CD14-positive monocyte (primary cell): ENCODE measurements around the gene ITGB8. TPM values are rescaled to one million over a fixed set of nuclear protein-coding genes. Genes with fewer than 3 reads are reported as not detected.

Experiments
- DNase-seq, 3 donors: peaks; one replicate each; pipeline ENCODE4 v3.0.0-alpha.2; 2011 to 2022
- H2AFZ ChIP-seq: 2 replicates; pipeline ENCODE4 v1.6.0; 2012; ENCODE audit warnings: mild to moderate bottlenecking, low read depth, low read length, inconsistent platforms; ENCODE audit not compliant: insufficient read depth, poor library complexity, severe bottlenecking
- H3K27ac ChIP-seq, 2 donors: 1 replicate in 1 of 2; 2 replicates in 1 of 2; pipeline ENCODE4 v1.5.1; 2012 to 2013; ENCODE audit warnings: low read length in 2 of 2, control low read depth in 1 of 2, inconsistent platforms in 1 of 2, low read depth in 1 of 2, mild to moderate bottlenecking in 1 of 2
- H3K27me3 ChIP-seq, 2 donors: one replicate each; pipeline versions ENCODE4 v1.6.0 to v1.6.1; 2011 to 2013; ENCODE audit warnings: low read length in 2 of 2; ENCODE audit not compliant: control insufficient read depth in 2 of 2, insufficient read depth in 2 of 2
- H3K36me3 ChIP-seq, 2 donors: replicated peaks in 1 of 2; 1 replicate in 1 of 2; 2 replicates in 1 of 2; pipeline versions ENCODE4 v1.5.1 to v1.6.1; 2012 to 2013; ENCODE audit warnings: low read length in 2 of 2, control low read depth in 1 of 2, inconsistent platforms in 1 of 2, mild to moderate bottlenecking in 1 of 2; ENCODE audit not compliant: insufficient read depth in 2 of 2, control insufficient read depth in 1 of 2
- H3K4me1 ChIP-seq, 2 donors: 1 replicate in 1 of 2; 2 replicates in 1 of 2; pipeline versions ENCODE4 v1.5.1 to v1.6.1; 2012 to 2013; ENCODE audit warnings: low read length in 2 of 2, control low read depth in 1 of 2, inconsistent platforms in 1 of 2, mild to moderate bottlenecking in 1 of 2, moderate library complexity in 1 of 2; ENCODE audit not compliant: insufficient read depth in 2 of 2, control insufficient read depth in 1 of 2
- H3K4me2 ChIP-seq: replicated peaks from 2 replicates; pipeline ENCODE3; 2012; ENCODE audit warnings: low read length, moderate library complexity, mild to moderate bottlenecking; ENCODE audit not compliant: poor library complexity, severe bottlenecking; ENCODE audit errors: extremely low read depth
- H3K4me3 ChIP-seq, 3 experiments: fragments of 200-600 bp in 1 of 3; sonication (generic) in 1 of 3; replicated peaks in 1 of 3; 1 replicate in 2 of 3; 2 replicates in 1 of 3; pipeline ENCODE4 v1.5.1; 2011 to 2013; ENCODE audit warnings: low read length in 3 of 3, mild to moderate bottlenecking in 3 of 3, control low read depth in 2 of 3, low read depth in 2 of 3, inconsistent platforms in 1 of 3, moderate library complexity in 1 of 3
- H3K79me2 ChIP-seq: 2 replicates; pipeline ENCODE4 v1.6.0; 2012; ENCODE audit warnings: mild to moderate bottlenecking, control low read depth, inconsistent platforms, low read length, moderate library complexity; ENCODE audit not compliant: insufficient read depth
- H3K9ac ChIP-seq: 2 replicates; pipeline ENCODE4 v1.6.0; 2017; ENCODE audit warnings: low read length, mild to moderate bottlenecking; ENCODE audit not compliant: insufficient read depth, poor library complexity, severe bottlenecking
- H3K9me3 ChIP-seq, 2 donors: replicated peaks in 1 of 2; 1 replicate in 1 of 2; 2 replicates in 1 of 2; pipeline versions ENCODE4 v1.5.1 to v1.6.1; 2012 to 2013; ENCODE audit warnings: low read length in 2 of 2, control low read depth in 1 of 2; ENCODE audit not compliant: control insufficient read depth in 1 of 2, insufficient read depth in 1 of 2
- H4K20me1 ChIP-seq: 2 replicates; pipeline ENCODE4 v1.6.0; 2012; ENCODE audit warnings: mild to moderate bottlenecking, low read length, control low read depth, moderate library complexity; ENCODE audit not compliant: insufficient read depth
- H3K27ac Mint-ChIP-seq, 7 donors: one replicate each; pipeline ENCODE4 v1.8.0; 2020; ENCODE audit warnings: mild to moderate bottlenecking in 7 of 7, mixed read lengths in 7 of 7, moderate library complexity in 6 of 7, inconsistent platforms in 2 of 7
- H3K27me3 Mint-ChIP-seq, 3 donors: one replicate each; pipeline ENCODE4 v1.8.0; 2021 to 2022; ENCODE audit warnings: low read depth in 3 of 3, mild to moderate bottlenecking in 3 of 3, mixed read lengths in 3 of 3, moderate library complexity in 3 of 3, inconsistent platforms in 1 of 3
- H3K36me3 Mint-ChIP-seq, 2 donors: one replicate each; pipeline ENCODE4 v1.8.0; 2020; ENCODE audit warnings: mixed read lengths in 2 of 2, inconsistent platforms in 1 of 2, mild to moderate bottlenecking in 1 of 2
- H3K4me1 Mint-ChIP-seq: one replicate; pipeline ENCODE4 v1.8.0; 2020; ENCODE audit warnings: mild to moderate bottlenecking, mixed read lengths
- H3K4me3 Mint-ChIP-seq, 2 donors: one replicate each; pipeline ENCODE4 v1.8.0; 2020; ENCODE audit warnings: mild to moderate bottlenecking in 2 of 2, mixed read lengths in 2 of 2, moderate library complexity in 1 of 2
- H3K9me3 Mint-ChIP-seq, 7 donors: one replicate each; pipeline ENCODE4 v1.8.0; 2020 to 2022; ENCODE audit warnings: mixed read lengths in 7 of 7, mild to moderate bottlenecking in 6 of 7, moderate library complexity in 6 of 7, inconsistent platforms in 2 of 7
- CTCF ChIP-seq: fragments of 200-600 bp; IDR thresholded peaks from one replicate; pipeline ENCODE4 v1.8.0; 2022; ENCODE audit warnings: antibody characterized with exemption, mild to moderate bottlenecking
- WGBS: methylation state at CpG from one replicate; pipeline ENCODE4 v1.1.5; 2013; ENCODE audit warnings: missing lambda C conversion rate; ENCODE audit not compliant: insufficient coverage; 5-methylcytosine and 5-hydroxymethylcytosine counted together
- intact Hi-C, 2 donors: fragments of 100-400 bp; cut with micrococcal nuclease; formaldehyde crosslinking; loops; one replicate each; pipeline versions ENCODE4 v1.15.0 to v1.15.1; 2023
- polyA plus RNA-seq, 3 donors: library from polyadenylated mRNA; depleted of rRNA in 1 of 3; unstranded in 2 of 3; stranded (reverse) in 1 of 3; fragments of 300-500 nt in 2 of 3; fragments of >200 nt in 1 of 3; fragmentation: Illumina TruSeq in 2 of 3; gene quantifications; 1 replicate in 2 of 3; 2 replicates in 1 of 3; pipeline ENCODE4 v1.2.3, GENCODE V29; 2012 to 2021

ITGB8 gene
- polyA plus RNA-seq, 3 donors: 0.01 to 0.28 (median 0.19) TPM

DNA sequence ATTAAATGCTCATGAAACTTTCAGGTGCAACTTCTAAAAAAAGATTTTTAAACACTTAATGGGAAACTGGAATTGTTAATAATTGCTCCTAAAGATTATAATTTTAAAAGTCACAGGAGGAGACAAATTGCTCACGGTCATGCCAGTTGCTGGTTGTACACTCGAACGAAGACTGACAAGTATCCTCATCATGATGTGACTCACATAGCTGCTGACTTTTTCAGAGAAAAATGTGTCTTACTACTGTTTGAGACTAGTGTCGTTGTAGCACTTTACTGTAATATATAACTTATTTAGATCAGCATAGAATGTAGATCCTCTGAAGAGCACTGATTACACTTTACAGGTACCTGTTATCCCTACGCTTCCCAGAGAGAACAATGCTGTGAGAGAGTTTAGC lies 79.3 kb downstream of the ITGB8 start:
- Mint-ChIP-seq H3K27me3 (no peaks in the 10 kb centered on the region), H3K36me3 (no peaks in the 10 kb centered on the region), H3K9me3 (no peaks in the 10 kb centered on the region), H3K4me3 (no peak overlapping the region), H3K27ac (no peak overlapping the region), H3K4me1 (peaks cover 20% of the 10 kb centered on the region)
- no peak overlapping the region for H3K27ac ChIP-seq
- no peak overlapping the region for H3K4me3 ChIP-seq
- no peaks in the 10 kb centered on the region for H4K20me1 ChIP-seq
- no peak overlapping the region for H3K4me2 ChIP-seq
- H3K79me2 ChIP-seq: no peaks in the 10 kb centered on the region
- DNase-seq: no peak
- intact Hi-C loops: no loop called here
- H2AFZ ChIP-seq: no peak overlapping the region
- no peaks in the 10 kb centered on the region for H3K9me3 ChIP-seq
- WGBS: no CpG with 5 or more reads among the region's 5 CpGs
- H3K4me1 ChIP-seq: peaks cover 25 to 28% of the 10 kb centered on the region in 2 donors
- no peak for TF ChIP-seq CTCF
- H3K36me3 ChIP-seq: no peaks in the 10 kb centered on the region
- H3K27me3 ChIP-seq: no peaks in the 10 kb centered on the region
- H3K9ac ChIP-seq: no peak overlapping the region

GRCh38 chr7:20411372-20411771 lies 80.7 kb downstream of the ITGB8 start:
- Mint-ChIP-seq H3K27me3 (no peaks in the 10 kb centered on the region), H3K9me3 (no peaks in the 10 kb centered on the region), H3K4me1 (peaks cover 20% of the 10 kb centered on the region), H3K27ac (no peak overlapping the region), H3K4me3 (no peak overlapping the region), H3K36me3 (no peaks in the 10 kb centered on the region)
- DNase-seq: no peak
- H3K9ac ChIP-seq: no peak overlapping the region
- no peaks in the 10 kb centered on the region for H3K27me3 ChIP-seq
- TF ChIP-seq CTCF: no peak
- no peaks in the 10 kb centered on the region for H4K20me1 ChIP-seq
- H3K4me3 ChIP-seq: no peak overlapping the region
- H3K4me2 ChIP-seq: no peak overlapping the region
- no peaks in the 10 kb centered on the region for H3K79me2 ChIP-seq
- no peaks in the 10 kb centered on the region for H3K36me3 ChIP-seq
- no CpG with 5 or more reads among the region's 2 CpGs for WGBS
- peaks cover 25 to 28% of the 10 kb centered on the region in 2 donors for H3K4me1 ChIP-seq
- H3K27ac ChIP-seq: no peak overlapping the region
- intact Hi-C loops: no loop called here
- H3K9me3 ChIP-seq: no peaks in the 10 kb centered on the region
- no peak overlapping the region for H2AFZ ChIP-seq
